Dermis blood vessel endothelial cell (primary cell): ENCODE data around the gene PROZ. TPM values are rescaled to one million over a fixed set of nuclear protein-coding genes. Genes with fewer than 3 reads are reported as not detected.

Experiments
- DNase-seq: peaks from one replicate; pipeline ENCODE4 v3.0.0; 2010
- total RNA-seq: library from RNA; depleted of rRNA; stranded (reverse); fragments of >200 nt; gene quantifications from 2 replicates; pipeline ENCODE4 v1.2.3, GENCODE V29; 2014

PROZ gene
- total RNA-seq, 1 donor from 2014 or later, result 0.17 TPM

GRCh38 chr13:113208421-113209335, 50.2 kb downstream of the PROZ start, which contains the start of gene PCID2:
TSS of gene PCID2 (minus strand) at chr13:113208669. CDS start at chr13:113208634, 35 bp downstream.
- DNase-seq, result peak; percentile 93

DNA sequence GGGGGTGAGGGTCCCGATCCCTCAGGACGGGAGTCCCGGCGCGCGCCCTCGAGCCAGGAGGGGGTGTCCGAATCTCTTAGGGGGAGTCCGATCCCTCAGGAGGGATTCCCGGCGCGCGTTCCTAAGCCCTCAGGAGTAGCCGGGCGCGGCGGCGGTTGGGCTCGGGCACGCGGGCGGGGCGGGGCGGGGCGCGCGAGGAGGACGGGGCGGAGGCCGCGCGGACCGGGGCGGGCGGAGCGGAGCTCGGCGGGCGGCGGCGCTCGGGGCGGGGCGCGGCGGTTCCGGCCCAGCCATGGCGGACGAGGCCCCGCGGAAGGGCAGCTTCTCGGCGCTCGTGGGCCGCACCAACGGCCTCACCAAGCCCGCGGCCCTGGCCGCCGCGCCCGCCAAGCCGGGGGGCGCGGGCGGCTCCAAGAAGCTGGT, 50.9 kb downstream of the PROZ start, which contains the start of gene CUL4A:
TSS of gene CUL4A (plus strand) at position 278 of the 423 bp plus-strand sequence. CDS start at position 293, 15 bp downstream.
- peak; percentile 72 for DNase-seq

DNA sequence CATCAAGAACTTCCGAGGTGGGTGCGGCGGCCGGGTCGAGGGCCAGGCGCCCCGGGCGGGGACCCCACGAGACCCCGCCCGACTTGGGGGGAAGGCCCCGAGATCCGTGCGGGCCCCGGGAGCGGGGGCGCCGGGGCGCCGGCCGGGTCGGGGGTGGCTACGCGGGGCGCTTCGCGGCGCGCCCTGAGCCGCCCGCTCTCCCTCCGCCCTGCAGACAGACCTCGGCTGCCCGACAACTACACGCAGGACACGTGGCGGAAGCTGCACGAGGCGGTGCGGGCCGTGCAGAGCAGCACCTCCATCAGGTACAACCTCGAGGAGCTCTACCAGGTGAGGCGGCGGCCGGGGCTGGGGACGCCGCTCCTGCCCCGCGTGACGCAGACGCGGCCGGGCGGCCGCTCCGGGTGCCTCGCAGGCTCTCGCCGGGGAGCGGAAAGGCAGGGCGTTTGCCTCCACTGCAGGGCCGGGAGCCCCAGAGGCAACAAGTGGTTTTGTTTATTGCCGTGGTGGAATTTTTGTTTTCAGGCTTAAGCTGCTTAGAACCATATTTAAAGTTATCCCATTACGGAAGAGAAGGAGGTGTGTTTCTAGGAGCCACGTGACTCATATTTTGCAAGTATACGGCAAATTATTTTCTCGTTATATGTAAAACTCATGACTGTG, 51.4 kb downstream of the PROZ start:
- DNase-seq, result peak; percentile 62

DNA sequence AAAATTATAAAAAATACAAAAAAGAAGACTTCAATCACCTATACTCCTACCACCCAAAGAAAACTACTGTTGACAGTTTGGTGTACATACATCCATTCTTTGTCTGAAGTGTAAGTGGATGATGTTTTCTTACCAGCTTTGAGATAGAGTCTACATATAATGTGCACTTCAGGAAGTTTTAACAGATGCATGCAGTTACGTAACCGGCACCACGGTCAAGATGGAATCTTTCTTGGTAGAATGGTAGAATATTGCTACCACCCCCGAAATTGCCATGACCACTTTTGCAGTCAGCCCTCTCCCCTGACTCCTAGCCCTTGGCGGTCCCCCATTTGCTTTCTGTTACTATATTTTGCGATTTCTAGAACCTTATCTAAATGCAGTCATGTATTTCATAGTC, 52.4 kb downstream of the PROZ start:
- DNase-seq, result no peak

GRCh38 chr13:113211774-113212173, 53.3 kb downstream of the PROZ start:
- no peak for DNase-seq

DNA sequence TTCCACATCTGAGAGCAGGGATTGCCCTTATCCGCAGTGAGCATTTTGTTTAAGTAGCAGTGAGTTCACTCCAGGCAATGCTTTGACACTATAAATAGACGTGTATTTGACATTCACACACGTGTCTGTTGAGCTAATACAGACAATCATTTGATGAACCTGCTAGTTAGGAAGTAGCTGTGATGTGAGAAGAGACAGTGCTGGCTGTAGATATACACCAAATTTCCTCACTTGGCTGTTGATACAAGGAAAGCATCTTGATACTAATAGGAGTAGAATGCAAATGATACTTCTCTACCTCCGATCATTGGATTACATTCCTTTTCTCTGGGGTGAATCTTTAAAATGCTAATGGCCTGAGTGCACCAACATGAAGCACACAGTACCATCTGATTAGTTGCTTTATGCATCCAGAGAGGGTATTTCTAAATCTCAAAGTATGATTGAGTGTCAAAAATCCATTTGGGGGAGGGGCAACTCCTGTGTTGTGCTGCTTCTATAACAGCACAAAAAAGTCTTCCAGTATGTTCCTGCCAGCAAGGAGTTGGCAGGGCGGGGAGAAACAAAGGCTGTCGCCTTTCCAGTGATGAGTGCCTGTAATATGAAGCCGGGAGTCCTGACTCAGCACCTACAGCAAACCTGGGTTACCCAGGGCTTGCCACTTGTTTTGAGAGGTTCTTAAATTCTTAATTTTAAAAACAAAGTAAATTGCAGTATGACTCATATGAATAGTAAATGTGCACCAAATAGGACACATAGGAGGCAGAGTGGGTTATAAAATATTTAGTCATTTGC, 58.0 kb downstream of the PROZ start:
- DNase-seq, result peak; percentile 51

DNA sequence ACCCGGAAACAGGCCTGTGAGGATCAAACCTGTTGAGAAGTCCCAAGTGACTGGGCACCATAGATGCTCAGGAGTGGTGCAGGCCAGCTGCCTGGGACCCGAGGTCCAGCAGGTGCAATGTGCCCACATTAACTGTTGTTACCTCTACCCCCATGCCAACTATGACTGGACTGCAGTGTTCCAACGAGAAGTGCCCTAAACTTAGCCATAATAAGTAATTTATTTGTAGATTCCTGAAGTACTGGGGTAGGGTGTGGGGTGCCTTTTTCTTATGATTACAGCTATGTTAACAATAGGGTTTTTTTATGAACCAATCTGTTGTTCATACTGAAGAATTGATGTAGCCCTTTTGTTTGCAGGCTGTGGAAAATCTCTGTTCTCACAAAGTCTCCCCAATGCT, 60.1 kb downstream of the PROZ start:
- no peak for DNase-seq

GRCh38 chr13:113219256-113219940, 61.0 kb downstream of the PROZ start:
- no peak for DNase-seq

DNA sequence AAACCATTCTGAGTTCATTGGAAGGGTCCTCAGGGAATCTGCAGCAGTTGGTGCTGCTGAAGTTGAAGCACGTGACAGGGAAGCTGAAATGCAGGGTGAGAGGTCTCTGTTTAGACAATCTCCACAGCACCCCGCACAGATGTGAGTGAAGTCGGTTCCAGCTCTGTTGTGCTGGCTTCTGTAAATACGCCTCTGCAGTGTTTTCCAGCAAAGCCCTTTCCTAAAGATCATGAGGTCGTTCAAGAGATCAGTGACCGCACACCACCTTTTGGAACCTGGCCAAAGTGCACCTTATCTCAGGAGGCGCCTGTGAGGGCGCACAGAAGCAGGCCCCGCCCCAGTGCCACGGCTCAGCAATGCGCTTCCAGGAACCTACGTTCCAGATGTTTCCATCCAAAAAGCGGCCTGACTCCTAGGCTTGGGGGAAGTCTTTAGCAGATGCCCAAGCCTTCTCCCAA, 61.7 kb downstream of the PROZ start:
- DNase-seq, result no peak

DNA sequence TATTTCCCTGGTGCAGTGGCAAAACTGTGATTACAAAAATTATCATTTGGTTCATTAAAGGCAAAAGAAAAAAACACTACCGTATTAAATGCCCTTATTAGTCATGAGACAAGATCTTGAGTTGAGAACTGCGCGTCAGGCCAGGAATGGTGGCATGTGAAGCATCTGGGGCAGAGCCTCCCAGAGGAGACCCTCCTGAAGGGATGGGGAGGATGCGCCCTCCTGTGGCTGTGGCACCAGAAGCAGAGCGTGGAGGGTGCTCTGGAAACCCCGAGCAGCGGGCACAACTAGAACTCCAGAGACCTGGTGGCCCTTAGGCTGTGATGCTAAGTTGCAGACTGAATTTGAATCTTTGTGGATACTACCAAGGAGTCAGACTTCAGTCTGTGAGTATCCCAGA, 62.4 kb downstream of the PROZ start:
- DNase-seq, result peak; percentile 49

Other genes starting within 250 kb of the PROZ start
- gene MCF2L, start 189.4 kb upstream of the PROZ start, total RNA-seq, result 7.8 and 51.4 TPM in 2 replicates
- not detected in 2 replicates for gene F7, start 52.9 kb upstream of the PROZ start, total RNA-seq
- gene F10, start 35.8 kb upstream of the PROZ start, total RNA-seq, result not detected in 2 replicates
- gene PCID2, start 50.0 kb downstream of the PROZ start, total RNA-seq, result 64.5 and 74.5 TPM in 2 replicates
- 148 and 193 TPM in 2 replicates for gene CUL4A, start 51.0 kb downstream of the PROZ start, total RNA-seq
- 207 and 221 TPM in 2 replicates for gene LAMP1, start 138.6 kb downstream of the PROZ start, total RNA-seq
- 1.1 and 1.5 TPM in 2 replicates for gene GRTP1, start 205.5 kb downstream of the PROZ start, total RNA-seq